IPS-NIHi7 (cell line): ENCODE data around the gene OOEP.
"Not testable (repeated sequence)": the region's sequence is repeated elsewhere in the genome, so short reads cannot be mapped to it uniquely, and the experiment has no call there.

Source experiments
- DNase-seq: peaks from one replicate; pipeline ENCODE4 v3.0.0; 2012; ENCODE audit warnings: mixed read lengths; ENCODE audit errors: extremely low spot score

The OOEP gene

GRCh38 chr6:73369563-73369962 is at the start of gene OOEP:
Gene OOEP, minus strand, starts transcription at chr6:73369897. Its CDS starts 105 bp downstream, at chr6:73369792.
- no peak for DNase-seq

DNA sequence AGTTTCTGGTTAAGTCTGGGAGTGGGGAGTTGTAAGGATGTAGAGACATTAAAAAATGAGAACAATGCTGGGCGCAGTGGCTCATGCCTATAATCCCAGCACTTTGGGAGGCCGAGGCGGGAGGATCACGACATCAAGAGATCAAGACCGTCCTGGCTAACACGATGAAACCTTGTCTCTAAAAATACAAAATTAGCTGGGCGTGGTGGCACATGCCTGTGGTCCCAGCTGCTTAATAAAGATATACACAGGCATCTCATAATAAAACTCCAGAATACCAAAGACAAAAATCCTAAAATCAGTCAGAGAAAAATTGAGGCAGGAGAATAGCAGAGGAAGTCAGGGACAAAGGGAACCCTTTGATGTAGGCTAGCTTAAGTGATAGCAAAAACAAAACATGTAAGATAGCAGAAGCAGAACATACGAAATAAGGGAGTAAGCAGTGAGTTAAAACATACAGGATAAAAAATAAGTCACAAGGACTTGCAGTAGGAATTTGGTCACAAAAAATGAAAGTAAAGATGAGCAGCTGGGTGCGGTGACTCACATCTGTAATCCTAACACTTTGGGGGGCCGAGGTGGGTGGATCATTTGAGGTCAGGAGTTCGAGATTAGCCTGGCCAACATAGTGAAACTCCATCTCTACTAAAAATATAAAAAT is 48.5 kb upstream of the OOEP start:
- DNase-seq = no peak

- no peak for DNase-seq
Observed at GRCh38 chr6:73413102-73413501, 43.4 kb upstream of the OOEP start.

DNA sequence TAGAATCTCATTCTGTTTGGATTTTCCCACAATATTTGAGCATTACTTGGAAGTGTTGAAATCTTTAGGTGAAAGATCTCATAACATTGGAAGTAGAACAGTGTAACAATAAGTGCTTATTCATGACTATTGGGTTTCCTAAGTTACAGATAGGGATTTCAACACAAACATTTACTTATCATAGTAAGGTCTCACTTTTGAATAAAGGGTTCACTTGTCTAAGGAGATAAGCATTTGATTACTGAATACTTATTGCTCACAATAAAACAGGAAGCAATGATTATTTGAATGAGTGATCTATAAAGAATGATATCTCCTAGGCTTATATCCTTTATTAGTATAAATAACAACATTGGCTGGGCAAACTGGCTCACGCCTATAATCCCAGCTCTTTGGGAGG is 39.7 kb upstream of the OOEP start:
- DNase-seq = no peak

DNA sequence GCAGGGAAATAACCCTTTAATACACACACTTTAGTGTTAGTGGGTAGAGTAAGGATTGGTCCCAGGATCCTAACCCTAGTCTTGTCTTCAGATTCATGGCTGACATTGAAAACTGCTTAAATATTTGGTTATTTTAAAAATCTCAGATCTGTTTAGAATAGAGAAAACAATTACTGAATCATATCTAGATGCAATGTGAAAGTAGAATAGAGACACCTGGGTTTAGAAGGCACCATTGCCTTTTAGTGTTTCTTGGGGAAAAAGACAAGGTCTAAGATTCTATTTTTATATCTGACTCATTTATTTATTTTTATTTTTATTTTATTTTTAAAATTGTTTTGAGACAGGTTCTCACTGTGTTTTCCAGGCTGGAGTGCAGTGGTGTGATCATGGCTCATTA is 31.0 kb upstream of the OOEP start:
- no peak for DNase-seq

DNA sequence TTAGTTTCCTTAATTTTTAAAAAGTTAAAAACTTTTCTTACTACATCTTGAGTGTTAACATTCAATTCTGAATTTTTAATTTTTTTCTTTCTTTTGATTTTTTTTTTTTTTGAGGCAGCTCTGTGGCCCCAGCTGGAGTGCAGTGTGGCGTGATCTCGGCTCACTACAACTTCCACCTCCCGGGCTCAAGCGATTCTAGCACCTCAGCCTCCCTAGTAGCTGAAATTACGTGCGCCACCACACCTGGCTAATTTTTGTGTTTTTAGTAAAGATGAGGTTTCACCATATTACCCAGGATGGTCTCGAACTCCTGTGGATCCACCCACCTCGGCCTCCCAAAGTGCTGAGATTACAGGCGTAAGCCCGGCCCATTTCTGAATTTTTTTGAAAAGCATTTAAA is 26.2 kb upstream of the OOEP start:
- DNase-seq = no peak

DNA sequence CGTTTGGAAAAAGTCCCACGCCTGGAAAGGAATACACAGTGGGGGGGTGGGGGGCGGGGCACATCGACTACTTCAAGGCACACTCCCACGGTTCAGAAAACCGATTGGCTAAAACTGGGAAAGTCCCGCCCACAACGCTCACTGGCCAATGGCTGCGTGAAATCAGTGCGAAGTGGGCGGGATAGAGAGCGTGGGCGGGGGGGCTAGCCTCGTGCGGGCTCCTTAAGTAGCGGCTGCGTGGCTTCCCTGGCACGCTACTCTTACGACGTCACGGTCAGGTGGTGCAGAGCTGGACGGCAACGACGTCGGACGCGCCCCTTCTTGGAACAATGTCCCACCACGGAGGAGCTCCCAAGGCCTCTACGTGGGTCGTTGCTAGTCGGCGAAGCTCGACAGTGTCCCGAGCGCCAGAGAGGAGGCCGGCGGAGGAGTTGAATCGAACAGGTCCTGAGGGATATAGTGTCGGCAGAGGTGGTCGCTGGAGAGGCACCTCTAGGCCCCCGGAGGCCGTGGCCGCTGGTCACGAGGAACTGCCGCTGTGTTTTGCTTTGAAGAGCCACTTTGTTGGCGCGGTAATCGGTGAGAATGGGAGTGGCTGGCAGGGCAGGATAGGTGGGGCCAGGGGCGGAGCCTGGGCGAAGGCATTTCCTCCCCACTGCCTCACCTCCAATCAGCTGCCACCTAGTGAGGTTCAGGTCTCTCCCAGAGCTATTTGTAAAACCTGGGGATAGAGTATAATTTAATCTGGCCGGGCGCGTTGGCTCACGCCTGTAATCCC is 25.1 kb upstream of the OOEP start, which contains the start of gene DDX43:
Gene DDX43, plus strand, starts transcription at position 252 of the 778 bp plus-strand sequence. Its CDS starts 78 bp downstream, at position 330.
- DNase-seq = peak; percentile 35

GRCh38 chr6:73393278-73393677 is 23.6 kb upstream of the OOEP start:
- no peak for DNase-seq

GRCh38 chr6:73392188-73392587 is 22.5 kb upstream of the OOEP start:
- DNase-seq = not testable (repeated sequence)

- DNase-seq = no peak
Observed at GRCh38 chr6:73391675-73392074, 22.0 kb upstream of the OOEP start.

DNA sequence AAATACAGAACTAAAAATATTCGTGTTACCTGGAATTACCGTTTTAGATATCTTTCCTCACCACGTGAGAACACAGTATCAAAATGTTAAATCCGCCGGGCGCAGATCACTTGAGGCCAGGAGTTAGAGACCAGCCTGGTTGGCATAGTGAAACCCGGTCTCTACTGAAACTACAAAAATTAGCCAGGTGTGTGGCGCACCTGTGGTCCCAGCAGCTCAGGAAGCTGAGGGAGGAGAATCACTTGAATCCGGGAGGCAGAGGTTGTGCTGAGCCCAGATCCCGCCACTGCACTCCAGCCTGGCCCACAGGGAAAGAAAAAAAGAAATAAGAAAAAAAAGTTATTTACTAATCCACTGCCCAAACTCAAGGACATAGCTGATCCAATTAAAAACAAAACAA is 20.2 kb upstream of the OOEP start:
- no peak for DNase-seq

DNA sequence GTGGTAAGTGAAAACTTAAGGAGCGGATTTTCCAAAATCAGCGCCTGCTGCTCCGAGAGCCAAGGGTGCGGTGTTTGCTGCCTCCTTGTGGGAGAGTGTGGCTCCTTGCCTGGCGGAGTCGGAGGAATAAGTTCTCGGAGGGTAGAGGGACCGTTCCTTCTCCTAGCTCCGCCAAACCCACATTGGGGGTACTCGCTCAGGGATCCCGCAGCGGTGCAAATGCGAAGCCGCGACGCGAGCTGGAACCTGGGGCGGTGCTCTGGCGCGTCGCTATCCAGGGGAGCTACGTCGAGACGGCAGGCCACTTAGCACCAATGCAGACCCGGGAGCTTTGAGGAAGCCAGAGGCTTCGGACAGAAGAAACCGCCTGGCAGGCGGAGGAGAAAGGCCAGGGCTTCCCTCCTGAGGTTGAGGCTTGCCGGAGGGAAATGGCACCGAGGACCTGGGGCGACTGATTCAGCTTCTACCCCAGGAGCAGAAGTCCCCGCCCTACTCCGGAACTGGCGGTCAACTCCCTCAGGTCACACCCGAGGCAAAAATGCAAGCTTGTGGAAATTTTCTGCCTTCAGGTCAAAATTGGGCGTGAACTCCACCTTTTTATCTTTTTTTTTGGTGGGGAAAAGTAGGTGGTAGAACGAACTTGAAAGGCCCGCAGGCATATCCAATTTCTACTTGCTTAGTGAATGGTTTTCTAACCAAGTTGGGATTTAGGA is 19.3 kb upstream of the OOEP start:
- DNase-seq = peak; percentile 89

DNA sequence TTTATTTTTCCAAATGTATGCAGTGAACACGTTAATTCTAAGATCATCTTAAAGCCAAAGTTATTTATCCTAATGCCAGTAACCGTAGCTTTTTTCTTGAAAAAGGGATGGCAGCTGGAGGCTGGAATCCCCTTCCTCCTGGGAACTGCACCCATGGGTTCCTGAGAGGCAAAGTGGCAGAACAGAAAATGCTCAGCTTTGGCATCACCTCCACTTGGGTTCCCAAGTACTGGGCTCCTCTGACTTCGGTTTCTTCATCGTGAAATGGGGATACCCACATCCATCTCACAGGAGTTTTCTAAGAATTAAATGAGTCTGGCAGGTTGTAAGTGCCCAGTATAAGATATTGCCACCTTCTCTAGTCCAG is 18.7 kb upstream of the OOEP start:
- DNase-seq = no peak

GRCh38 chr6:73382462-73383113 is 12.9 kb upstream of the OOEP start:
- DNase-seq = no peak

DNA sequence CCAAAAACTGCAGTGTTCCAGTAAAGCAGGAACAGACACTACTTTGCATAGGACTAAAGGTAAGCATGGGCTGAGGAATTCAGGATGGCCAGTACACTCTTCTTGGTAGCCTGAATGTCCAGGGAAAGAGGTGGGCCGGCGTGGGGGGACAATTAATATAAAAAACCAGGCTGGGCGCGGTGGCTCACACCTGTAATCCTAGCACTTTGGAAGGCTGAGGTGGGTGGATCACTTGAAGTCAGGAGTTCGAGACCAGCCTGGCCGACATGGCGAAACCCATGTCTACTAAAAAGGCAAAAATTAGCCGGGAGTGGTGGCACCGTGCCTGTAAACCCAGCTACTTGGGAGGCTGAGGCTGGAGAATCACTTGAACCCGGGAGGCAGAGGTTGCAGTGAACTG is 11.8 kb upstream of the OOEP start:
- not testable (repeated sequence) for DNase-seq

DNA sequence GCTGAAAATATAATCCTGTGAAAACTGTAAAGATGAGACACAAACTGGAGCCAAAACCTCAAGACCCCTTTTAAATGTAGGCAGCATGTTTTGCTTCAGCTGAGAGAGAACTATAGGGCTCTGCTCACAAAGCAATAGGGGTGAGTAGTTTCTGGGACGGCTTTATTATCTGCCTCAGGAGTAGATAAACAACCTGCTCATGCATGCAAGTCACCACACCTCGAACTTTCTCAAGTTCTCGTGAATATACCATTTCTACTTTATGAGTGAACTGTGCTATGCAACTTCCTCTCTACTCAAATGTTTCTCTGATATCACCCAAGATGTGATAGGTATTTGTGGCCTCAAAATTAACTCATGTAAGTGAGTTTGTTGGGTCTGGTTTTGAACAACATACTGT is 7.5 kb upstream of the OOEP start:
- no peak for DNase-seq

GRCh38 chr6:73375216-73375615 is 5.5 kb upstream of the OOEP start:
- DNase-seq = no peak

DNA sequence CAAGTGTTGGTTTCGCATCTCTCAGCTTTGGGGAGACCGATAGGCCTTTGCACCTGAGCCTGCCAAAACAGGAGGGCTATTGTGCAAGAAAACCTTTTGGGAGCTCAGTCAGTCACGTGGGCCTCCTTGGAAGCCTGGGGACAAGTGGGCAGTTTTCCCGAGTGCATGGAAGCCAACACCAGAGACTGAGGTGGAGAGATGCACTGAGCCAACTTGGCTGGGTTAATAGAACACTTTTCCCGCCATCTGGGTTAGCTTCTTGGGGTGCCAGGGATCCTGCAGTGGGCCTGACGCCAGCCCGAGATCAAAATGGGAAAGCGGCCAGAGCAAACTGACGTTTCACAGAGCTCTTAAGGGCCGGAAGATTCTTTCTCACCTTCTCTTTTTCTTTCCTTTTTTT is 2.8 kb upstream of the OOEP start:
- DNase-seq = no peak

- no peak for DNase-seq
Observed at GRCh38 chr6:73371984-73372383, 2.3 kb upstream of the OOEP start.

- no peak for DNase-seq
Observed at GRCh38 chr6:73369157-73369556, 540 bp downstream of the OOEP start.

- DNase-seq = no peak
Observed at GRCh38 chr6:73368675-73369074, 1.0 kb downstream of the OOEP start.

DNA sequence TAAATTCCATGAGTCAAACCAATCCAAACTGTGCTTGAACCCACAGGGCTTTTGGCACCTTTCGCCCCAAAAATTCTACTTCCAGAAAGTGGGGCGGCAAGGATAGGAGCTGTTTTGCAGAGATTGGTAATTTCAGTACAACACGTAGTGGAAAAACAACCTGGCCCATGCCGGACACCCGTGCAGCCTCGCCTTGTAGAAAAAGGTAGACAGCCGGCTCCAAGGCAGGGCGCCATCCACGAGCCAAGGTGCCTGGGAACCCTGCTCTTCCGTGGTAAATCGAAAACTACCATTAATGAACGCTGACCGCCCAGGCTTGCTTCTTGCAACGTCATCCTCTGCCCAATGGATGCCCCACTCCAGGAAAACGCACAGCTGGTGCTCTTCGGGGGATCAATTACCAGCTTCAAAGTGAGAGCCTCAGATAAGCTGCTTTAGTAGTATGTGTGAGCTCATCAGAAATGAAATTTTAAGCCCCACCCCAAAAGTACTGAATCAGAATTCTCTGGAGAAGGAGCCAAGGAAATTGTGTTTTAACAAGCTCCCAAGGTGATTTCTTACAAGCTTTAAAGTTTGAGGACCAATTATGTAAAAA is 1.8 kb downstream of the OOEP start:
- DNase-seq = no peak
